Measurements from ENCODE around the gene PAQR5.

Gene PAQR5

GRCh38 chr15:69305204-69305931, 6.7 kb downstream of the PAQR5 start:
- TF ChIP-seq TAF1 (IDR thresholded peaks at IDR 0.05; ENCODE audit: low read depth) (no peak), MAX (IDR thresholded peaks at IDR 0.05) (no peak), USF1 (IDR thresholded peaks at IDR 0.05) (no peak), CEBPB (IDR thresholded peaks at IDR 0.05) (no peak), RAD21 (IDR thresholded peaks at IDR 0.05; ENCODE audit: low read depth) (no peak), EP300 (IDR thresholded peaks at IDR 0.05; ENCODE audit: borderline replicate concordance) (no peak), TEAD4 (IDR thresholded peaks at IDR 0.05) (no peak), TCF12 (IDR thresholded peaks at IDR 0.05; ENCODE audit: low read depth) (no peak), REST (IDR thresholded peaks at IDR 0.05; ENCODE audit: low read depth) (no peak)

- TF ChIP-seq TEAD4 (IDR thresholded peaks at IDR 0.05) (no peak), RAD21 (IDR thresholded peaks at IDR 0.05; ENCODE audit: low read depth) (no peak), NFIC (IDR thresholded peaks at IDR 0.05) (no peak)
These were observed 7.3 kb downstream of the PAQR5 start for GRCh38 chr15:69305933-69306568.

- TF ChIP-seq YY1 (IDR thresholded peaks at IDR 0.05; ENCODE audit: low read depth) (no peak), EGR1 (IDR thresholded peaks at IDR 0.05) (no peak), MAX (IDR thresholded peaks at IDR 0.05) (no peak), CREB1 (IDR thresholded peaks at IDR 0.05; ENCODE audit: low read depth) (no peak), CEBPB (IDR thresholded peaks at IDR 0.05) (no peak), TEAD4 (IDR thresholded peaks at IDR 0.05) (no peak), TAF1 (IDR thresholded peaks at IDR 0.05; ENCODE audit: low read depth) (no peak), REST (IDR thresholded peaks at IDR 0.05; ENCODE audit: low read depth) (no peak), NFIC (IDR thresholded peaks at IDR 0.05) (no peak), USF1 (IDR thresholded peaks at IDR 0.05) (no peak), EP300 (IDR thresholded peaks at IDR 0.05; ENCODE audit: borderline replicate concordance) (no peak), RAD21 (IDR thresholded peaks at IDR 0.05; ENCODE audit: low read depth) (no peak)
These were observed 9.2 kb downstream of the PAQR5 start for GRCh38 chr15:69307939-69308338.

- TF ChIP-seq EP300 (IDR thresholded peaks at IDR 0.05; ENCODE audit: borderline replicate concordance) (no peak), MAX (IDR thresholded peaks at IDR 0.05) (no peak), CEBPB (IDR thresholded peaks at IDR 0.05) (no peak), TEAD4 (IDR thresholded peaks at IDR 0.05) (no peak), EGR1 (IDR thresholded peaks at IDR 0.05) (no peak), RAD21 (IDR thresholded peaks at IDR 0.05; ENCODE audit: low read depth) (no peak), FOXM1 (IDR thresholded peaks at IDR 0.05; ENCODE audit: borderline replicate concordance, low read depth) (no peak), NFIC (IDR thresholded peaks at IDR 0.05) (no peak), TCF12 (IDR thresholded peaks at IDR 0.05; ENCODE audit: low read depth) (no peak), CREB1 (IDR thresholded peaks at IDR 0.05; ENCODE audit: low read depth) (no peak), USF1 (IDR thresholded peaks at IDR 0.05) (no peak), ZBTB7A (IDR thresholded peaks at IDR 0.05; ENCODE audit: low read depth) (no peak), TAF1 (IDR thresholded peaks at IDR 0.05; ENCODE audit: low read depth) (no peak), REST (IDR thresholded peaks at IDR 0.05; ENCODE audit: low read depth) (no peak), YY1 (IDR thresholded peaks at IDR 0.05; ENCODE audit: low read depth) (no peak)
These were observed 10.2 kb downstream of the PAQR5 start for GRCh38 chr15:69308949-69309348.
